HepG2 (cell line): ENCODE data around the gene GCLM. TPM values are rescaled to one million over a fixed set of nuclear protein-coding genes. Genes with fewer than 3 reads are reported as not detected.

Source experiments
- ATAC-seq: fragments of 200-7000 bp; cut with Tn5 transposase; 3 replicates; pipeline ENCODE4 v1.9.1; 2020; ENCODE audit warnings: mild to moderate bottlenecking, moderate library complexity
- Bru-seq: library from RNA; stranded (reverse); fragments of 400-500 nt; gene quantifications from one replicate; lab custom pipeline; 2021; lab: Mats Ljungman, UMichigan
- BruChase-seq, 2 experiments: library from RNA; stranded (reverse); fragments of 400-500 nt; gene quantifications; one replicate each; lab custom pipeline; 2021; lab: Mats Ljungman, UMichigan
- BruUV-seq: library from RNA; stranded (reverse); fragments of 400-500 nt; replicated peaks from 2 replicates; lab custom pipeline; 2021; lab: Mats Ljungman, UMichigan
- CTCF ChIA-PET: fragments of 300-600 bp; formaldehyde crosslinking; extraction: SDS; loops from one replicate; lab custom pipeline; 2021; ENCODE audit warnings: low total read pairs, inconsistent platforms, low intra/inter-chr PET ratio; lab: Yijun Ruan, JAX
- POLR2A ChIA-PET: fragments of 350-600 bp; sonication (Branson Sonifier 250); formaldehyde crosslinking; loops from one replicate; lab custom pipeline; 2020; ENCODE audit warnings: antibody characterized with exemption, inconsistent platforms; lab: Yijun Ruan, JAX
- DNase-seq: peaks from one replicate; pipeline ENCODE4 v3.0.0-alpha.2; 2015; ENCODE audit warnings: low spot score
- FAIRE-seq: peaks from 3 replicates; lab custom pipeline; 2011; peaks lifted over from hg19 to GRCh38; lab: Jason Lieb, UNC
- H2AFZ ChIP-seq: one replicate; pipeline ENCODE4 v1.6.1; 2011; ENCODE audit warnings: low read length, inconsistent platforms
- H3K27ac ChIP-seq: fragments of 300-600 bp; 3 replicates; pipeline ENCODE4 v1.8.0; 2011; ENCODE audit warnings: mixed run types, mild to moderate bottlenecking, mixed read lengths, low read length, inconsistent platforms; ENCODE audit not compliant: insufficient read depth; ENCODE audit errors: extremely low read length
- H3K27me3 ChIP-seq, 2 experiments: fragments of 200-600 bp in 1 of 2; 2 replicates in 1 of 2; 3 replicates in 1 of 2; pipeline versions ENCODE4 v1.6.0 to v1.8.0; 2011; ENCODE audit warnings: low read length in 2 of 2, mild to moderate bottlenecking in 2 of 2, moderate library complexity in 2 of 2, inconsistent platforms in 1 of 2; ENCODE audit not compliant: insufficient read depth in 2 of 2, control insufficient read depth in 1 of 2
- H3K36me3 ChIP-seq, 2 experiments: fragments of 200-600 bp in 1 of 2; replicated peaks in 1 of 2; 2 replicates in 1 of 2; 3 replicates in 1 of 2; pipeline versions ENCODE4 v1.5.1 to v1.8.0; 2011; ENCODE audit warnings: low read length in 2 of 2, inconsistent platforms in 1 of 2; ENCODE audit not compliant: insufficient read depth in 2 of 2, control insufficient read depth in 1 of 2
- H3K4me1 ChIP-seq: 2 replicates; pipeline ENCODE4 v1.5.1; 2012; ENCODE audit warnings: low read length, inconsistent platforms; ENCODE audit not compliant: insufficient read depth
- H3K4me2 ChIP-seq: 2 replicates; pipeline ENCODE4 v1.6.0; 2011; ENCODE audit warnings: low read depth, low read length, inconsistent platforms
- H3K4me3 ChIP-seq, 3 experiments: fragments of 200-600 bp in 1 of 3; sonication (generic), shearing (Covaris generic) in 1 of 3; replicated peaks in 1 of 3; 2 replicates each; pipeline ENCODE4 v1.5.1; 2011 to 2016; ENCODE audit warnings: low read length in 3 of 3, inconsistent platforms in 2 of 3, low read depth in 2 of 3, mild to moderate bottlenecking in 2 of 3, control low read depth in 1 of 3, mixed read lengths in 1 of 3; ENCODE audit not compliant: insufficient read depth in 1 of 3
- H3K79me2 ChIP-seq: one replicate; pipeline ENCODE4 v1.6.1; 2011; ENCODE audit warnings: low read length, inconsistent platforms; ENCODE audit not compliant: insufficient read depth
- H3K9ac ChIP-seq: 2 replicates; pipeline ENCODE4 v1.6.0; 2011; ENCODE audit warnings: mild to moderate bottlenecking, low read depth, low read length, inconsistent platforms; ENCODE audit not compliant: insufficient read depth
- H3K9me3 ChIP-seq: 2 replicates; pipeline ENCODE4 v1.5.1; 2012; ENCODE audit warnings: mild to moderate bottlenecking, low read length
- H4K20me1 ChIP-seq: 2 replicates; pipeline ENCODE4 v1.6.0; 2011; ENCODE audit warnings: inconsistent platforms, mild to moderate bottlenecking, low read length, moderate library complexity; ENCODE audit not compliant: insufficient read depth
- AKAP8 ChIP-seq: sonication (generic); formaldehyde crosslinking; IDR thresholded peaks from 2 replicates; pipeline ENCODE4 v1.5.1; 2020; ENCODE audit warnings: mild to moderate bottlenecking, missing genetic modification reagents
- ATF6 ChIP-seq: sonication (generic); formaldehyde crosslinking; conservative IDR thresholded peaks from 2 replicates; pipeline ENCODE4 v1.4.0; 2020; ENCODE audit warnings: missing genetic modification reagents
- CEBPG ChIP-seq: IDR thresholded peaks from 2 replicates; pipeline ENCODE4 v1.6.1; 2016
- DRAP1 ChIP-seq: IDR thresholded peaks from 2 replicates; pipeline ENCODE4 v1.6.1; 2016; ENCODE audit warnings: missing genetic modification reagents, missing compliant biosample characterization
- MBD4 ChIP-seq: IDR thresholded peaks from 2 replicates; pipeline ENCODE4 v1.6.1; 2012; ENCODE audit warnings: low read length, inconsistent platforms, borderline replicate concordance
- SIN3A ChIP-seq: IDR thresholded peaks from 2 replicates; pipeline ENCODE4 v1.6.1; 2011; ENCODE audit warnings: low read depth, mild to moderate bottlenecking, control low read depth, low read length, borderline replicate concordance
- SP5 ChIP-seq: IDR thresholded peaks from 2 replicates; pipeline ENCODE4 v1.6.1; 2016; ENCODE audit warnings: low read depth, borderline replicate concordance
- TCF7L2 ChIP-seq: IDR thresholded peaks from 2 replicates; pipeline ENCODE4 v1.6.1; 2011; ENCODE audit warnings: mild to moderate bottlenecking, low read depth, low read length, moderate library complexity
- ZNF782 ChIP-seq: sonication (generic); formaldehyde crosslinking; IDR thresholded peaks from 2 replicates; pipeline ENCODE4 v1.4.0; 2020; ENCODE audit warnings: missing genetic modification reagents, mild to moderate bottlenecking, borderline replicate concordance
- WGBS: methylation state at CpG from one replicate; pipeline ENCODE4 v1.1.6; 2017; ENCODE audit warnings: low lambda C conversion rate; 5-methylcytosine and 5-hydroxymethylcytosine counted together
- in situ Hi-C: cut with HindIII; loops from 2 replicates; pipeline ENCODE4 v1.10.0; 2017; ENCODE audit warnings: low pct_unique_long_range_greater_than_20kb; ENCODE audit not compliant: extremely low pct_ligation_motif_present
- intact Hi-C: fragments of 100-400 bp; cut with micrococcal nuclease; formaldehyde crosslinking; loops from one replicate; pipeline ENCODE4 v1.10.0; 2022; ENCODE audit not compliant: unreplicated experiment
- long read RNA-seq, 2 experiments: library from RNA in 1 of 2; library from polyadenylated mRNA in 1 of 2; stranded (forward) in 1 of 2; unstranded in 1 of 2; transcript quantifications; one replicate each; pipeline ENCODE4 v2.0.0, GENCODE V29; 2019 to 2022
- polyA minus RNA-seq, 3 experiments: library from RNA; depleted of rRNA, polyadenylated mRNA; stranded (reverse); fragments of >200 nt; gene quantifications; 2 replicates each; pipeline ENCODE4 v1.2.3, GENCODE V29; 2011; ENCODE audit warnings: low replicate concordance in 1 of 3
- polyA plus RNA-seq, 8 experiments: library from polyadenylated mRNA; depleted of rRNA in 3 of 8; stranded (reverse) in 7 of 8; unstranded in 1 of 8; fragments of >200 nt; fragmentation: Illumina TruSeq in 4 of 8; extraction: Trizol in 4 of 8; gene quantifications; 2 replicates each; pipeline versions ENCODE4 v1.2.1 to v1.2.3, GENCODE V29; 2011 to 2016; ENCODE audit warnings: low read depth in 4 of 8, missing spikeins in 1 of 8, mixed read lengths in 1 of 8; ENCODE audit not compliant: insufficient read depth in 1 of 8
- total RNA-seq, 5 experiments: library from RNA; depleted of rRNA; stranded (reverse); fragments of >200 nt; fragmentation: Illumina TruSeq; extraction: Trizol; gene quantifications; 2 replicates each; pipeline ENCODE4 v1.2.3, GENCODE V29; 2016; ENCODE audit warnings: low read depth in 1 of 5
- TF ChIP-seq, protein P1 (sequence below): sonication (generic); formaldehyde crosslinking; IDR thresholded peaks from 2 replicates; pipeline ENCODE4 v1.4.0; 2020; ENCODE audit warnings: missing genetic modification reagents, mild to moderate bottlenecking, borderline replicate concordance

GCLM gene, protein sequence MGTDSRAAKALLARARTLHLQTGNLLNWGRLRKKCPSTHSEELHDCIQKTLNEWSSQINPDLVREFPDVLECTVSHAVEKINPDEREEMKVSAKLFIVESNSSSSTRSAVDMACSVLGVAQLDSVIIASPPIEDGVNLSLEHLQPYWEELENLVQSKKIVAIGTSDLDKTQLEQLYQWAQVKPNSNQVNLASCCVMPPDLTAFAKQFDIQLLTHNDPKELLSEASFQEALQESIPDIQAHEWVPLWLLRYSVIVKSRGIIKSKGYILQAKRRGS
- 28.1 and 29.9 TPM in 2 replicates for total RNA-seq (2016; rRNA removed; fragmentation: Illumina TruSeq; extraction: Trizol)
- 29.4 and 34.7 TPM in 2 replicates for total RNA-seq (2016; cell fraction: cytosol; rRNA removed; fragmentation: Illumina TruSeq; extraction: Trizol; ENCODE audit: low read depth)
- total RNA-seq (2016; cell fraction: insoluble cytoplasmic fraction; rRNA removed; fragmentation: Illumina TruSeq; extraction: Trizol), result 28.9 and 30.1 TPM in 2 replicates
- 10.9 and 11.8 TPM in 2 replicates for total RNA-seq (2016; cell fraction: membrane; rRNA removed; fragmentation: Illumina TruSeq; extraction: Trizol)
- total RNA-seq (2016; cell fraction: nucleus; rRNA removed; fragmentation: Illumina TruSeq; extraction: Trizol), result 15.5 and 16.1 TPM in 2 replicates
- polyA plus RNA-seq (2011; rRNA removed), result 8.0 and 8.7 TPM in 2 replicates
- polyA plus RNA-seq (2011; cell fraction: cytosol; rRNA removed), result 4.2 and 5.6 TPM in 2 replicates
- polyA plus RNA-seq (2011; cell fraction: nucleus; rRNA removed), result 1.9 and 2.6 TPM in 2 replicates
- 17.1 and 18.2 TPM in 2 replicates for polyA plus RNA-seq (2012)
- polyA plus RNA-seq (2016; cell fraction: cytosol; fragmentation: Illumina TruSeq; extraction: Trizol; ENCODE audit: low read depth), result 1.9 and 2.3 TPM in 2 replicates
- 30.1 and 43.8 TPM in 2 replicates for polyA plus RNA-seq (2016; cell fraction: insoluble cytoplasmic fraction; fragmentation: Illumina TruSeq; extraction: Trizol; ENCODE audit: low read depth)
- polyA plus RNA-seq (2016; cell fraction: membrane; fragmentation: Illumina TruSeq; extraction: Trizol; ENCODE audit: low read depth), result 4.8 and 5.1 TPM in 2 replicates
- 18.2 and 22.7 TPM in 2 replicates for polyA plus RNA-seq (2016; cell fraction: nucleus; fragmentation: Illumina TruSeq; extraction: Trizol; ENCODE audit: insufficient read depth, low read depth)
- 8.9 and 19.6 TPM in 2 replicates for polyA minus RNA-seq (2011; rRNA and poly(A)+ RNA removed; ENCODE audit: low replicate concordance)
- 5.8 and 12.5 TPM in 2 replicates for polyA minus RNA-seq (2011; cell fraction: cytosol; rRNA and poly(A)+ RNA removed)
- polyA minus RNA-seq (2011; cell fraction: nucleus; rRNA and poly(A)+ RNA removed), result 25.2 and 29.7 TPM in 2 replicates
- percentile 88 among the genes with signal in this experiment for Bru-seq, nascent RNA
- BruChase-seq, experiment 1, labeled RNA remaining after a 6-hour chase, result percentile 91 among the genes with signal in this experiment
- BruChase-seq, experiment 2, labeled RNA remaining after a 2-hour chase, result percentile 90 among the genes with signal in this experiment
- long read RNA-seq, experiment 1, full-length matches to known transcripts, result 26 of 29 reads
- long read RNA-seq, experiment 1, partial matches to known transcripts, result 1 of 29 reads
- long read RNA-seq, experiment 1, other reads (novel, unspliced or antisense), result 2 of 29 reads
- long read RNA-seq, experiment 2, full-length matches to known transcripts, result 18 of 40 reads
- long read RNA-seq, experiment 2, partial matches to known transcripts, result 0 of 40 reads
- long read RNA-seq, experiment 2, other reads (novel, unspliced or antisense), result 22 of 40 reads

GRCh38 chr1:93909146-93910050 lies at the start of gene GCLM:
Gene GCLM, minus strand, starts transcription at chr1:93909430. Its CDS starts 267 bp downstream, at chr1:93909163.
- Histone ChIP-seq H4K20me1 (peaks cover 10% of the 10 kb centered on the region; the same call in 1 of the 2 replicates), H3K27me3 (no peaks in the 10 kb centered on the region; a peak in 1 of 5 replicates), H3K36me3 (no peaks in the 10 kb centered on the region), H3K27ac (peak within 1 kb of the TSS; percentile 83), H3K79me2 (peaks cover 45% of the 10 kb centered on the region), H3K9me3 (no peaks in the 10 kb centered on the region), H3K4me3 (peak within 1 kb of the TSS; percentile 74 to 92 (median 86)), H3K4me1 (peaks cover 47% of the 10 kb centered on the region), H2AFZ (peak within 1 kb of the TSS; percentile 96), H3K4me2 (peak within 1 kb of the TSS; percentile 99), H3K9ac (peak within 1 kb of the TSS; percentile 82)
- 2% methylated on average over 12 of the region's 102 CpGs for WGBS
- FAIRE-seq, result no peak
- in situ Hi-C loops (no loop called here), intact Hi-C loops (loop anchor here (10.0 kb wide), 1 partner anchor 425 kb away; no protein-coding TSS in a partner anchor)
- ATAC-seq, result peak; percentile 93
- POLR2A ChIA-PET, result interaction anchor here (0.6 to 2.4 kb wide), 8 partner anchors 30 to 292 kb away, joined by 3 to 17 read pairs (median 4); partner anchors contain the start of gene DNTTIP2
- no TSS peak for BruUV-seq
- CTCF ChIA-PET, result interaction anchor here (1.3 to 2.1 kb wide), 2 partner anchors 71 to 117 kb away, joined by 5 to 17 read pairs; no protein-coding TSS in a partner anchor
- DNase-seq, result peak; percentile 88
- TF ChIP-seq CEBPG (CRISPR knock-in tag), result peak; percentile 41
- TF ChIP-seq ZNF782, result no peak
- TF ChIP-seq, protein P1, sequence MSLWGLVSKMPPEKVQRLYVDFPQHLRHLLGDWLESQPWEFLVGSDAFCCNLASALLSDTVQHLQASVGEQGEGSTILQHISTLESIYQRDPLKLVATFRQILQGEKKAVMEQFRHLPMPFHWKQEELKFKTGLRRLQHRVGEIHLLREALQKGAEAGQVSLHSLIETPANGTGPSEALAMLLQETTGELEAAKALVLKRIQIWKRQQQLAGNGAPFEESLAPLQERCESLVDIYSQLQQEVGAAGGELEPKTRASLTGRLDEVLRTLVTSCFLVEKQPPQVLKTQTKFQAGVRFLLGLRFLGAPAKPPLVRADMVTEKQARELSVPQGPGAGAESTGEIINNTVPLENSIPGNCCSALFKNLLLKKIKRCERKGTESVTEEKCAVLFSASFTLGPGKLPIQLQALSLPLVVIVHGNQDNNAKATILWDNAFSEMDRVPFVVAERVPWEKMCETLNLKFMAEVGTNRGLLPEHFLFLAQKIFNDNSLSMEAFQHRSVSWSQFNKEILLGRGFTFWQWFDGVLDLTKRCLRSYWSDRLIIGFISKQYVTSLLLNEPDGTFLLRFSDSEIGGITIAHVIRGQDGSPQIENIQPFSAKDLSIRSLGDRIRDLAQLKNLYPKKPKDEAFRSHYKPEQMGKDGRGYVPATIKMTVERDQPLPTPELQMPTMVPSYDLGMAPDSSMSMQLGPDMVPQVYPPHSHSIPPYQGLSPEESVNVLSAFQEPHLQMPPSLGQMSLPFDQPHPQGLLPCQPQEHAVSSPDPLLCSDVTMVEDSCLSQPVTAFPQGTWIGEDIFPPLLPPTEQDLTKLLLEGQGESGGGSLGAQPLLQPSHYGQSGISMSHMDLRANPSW, result no peak
- no peak for TF ChIP-seq ATF6 (CRISPR knock-in tag)
- no peak for TF ChIP-seq AKAP8 (CRISPR knock-in tag)
- no peak for TF ChIP-seq TCF7L2
- TF ChIP-seq DRAP1 (CRISPR knock-in tag), result peak; percentile 65; the same call in 1 of the 2 replicates
- TF ChIP-seq MBD4, result no peak
- TF ChIP-seq SP5 (CRISPR knock-in tag), result peak; percentile 85
- peak; percentile 55; the same call in 1 of the 2 replicates for TF ChIP-seq SIN3A
